ENCODE results near the gene BCR. TPM values are rescaled to one million over a fixed set of nuclear protein-coding genes. Genes with fewer than 3 reads are reported as not detected.

BCR gene
- total RNA-seq, 2 experiments from 2014 or later, result 42.2 to 51.3 TPM

DNA sequence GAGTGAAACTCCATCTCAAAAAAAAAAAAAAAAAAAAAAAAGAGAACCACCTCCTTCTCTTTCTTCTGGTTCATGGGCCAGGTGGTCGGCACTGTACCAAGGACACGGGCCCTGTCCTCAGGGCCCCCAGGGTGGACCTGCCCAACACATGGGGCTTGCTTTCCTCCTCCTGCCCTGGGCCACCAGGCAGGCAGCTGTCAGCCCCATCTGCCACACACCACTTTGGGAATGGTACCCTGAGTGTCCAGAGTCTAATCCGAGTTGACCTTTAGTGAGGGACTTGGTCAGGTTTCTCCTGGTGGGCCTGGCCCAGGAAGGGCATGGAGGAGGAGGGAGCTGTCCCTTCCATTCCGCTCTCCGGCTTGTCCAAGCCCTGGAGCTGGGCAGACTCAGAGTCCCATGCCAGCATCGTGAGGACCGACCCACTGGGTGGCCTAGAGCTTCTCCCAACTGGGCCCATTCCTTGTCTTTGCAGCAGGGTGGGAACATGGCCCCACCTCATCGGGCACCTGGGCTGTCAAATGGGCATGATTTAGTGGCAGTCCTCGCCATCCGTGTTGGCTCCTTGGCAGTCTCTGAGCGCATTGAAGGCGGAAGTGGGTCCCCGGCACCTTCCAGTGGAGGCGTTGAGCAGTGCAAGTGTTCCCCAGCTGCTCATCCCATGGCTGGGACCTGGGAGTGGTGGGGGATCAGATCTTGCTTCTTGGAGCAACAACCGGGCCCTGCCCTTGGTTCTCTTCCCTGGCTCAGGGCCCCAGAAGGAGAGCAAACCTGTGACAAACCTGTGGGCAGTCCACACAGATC lies 94.8 kb downstream of the BCR start:
- Histone ChIP-seq H2AFZ (ENCODE audit: low read length) (no peak overlapping the region), H3K36me3 (ENCODE audit: insufficient read depth, low read length) (peaks cover 35% of the 10 kb centered on the region), H3K27ac (ENCODE audit: low read depth, low read length, poor library complexity, severe bottlenecking) (no peak overlapping the region), H3K79me2 (ENCODE audit: insufficient read depth, low read depth, low read length) (no peaks in the 10 kb centered on the region), H3K4me1 (ENCODE audit: insufficient read depth, low read length, poor library complexity, severe bottlenecking) (peaks cover 24% of the 10 kb centered on the region), H4K20me1 (ENCODE audit: insufficient read depth, low read length) (no peaks in the 10 kb centered on the region), H3K9me2 (ENCODE audit: insufficient read depth, low read length) (no peaks in the 10 kb centered on the region), H3K9me3 (ENCODE audit: low read length) (no peaks in the 10 kb centered on the region), H3K4me3 (ENCODE audit: low read depth, low read length, poor library complexity, severe bottlenecking) (no peak overlapping the region), H3K4me2 (ENCODE audit: low read length) (no peak overlapping the region)
- no peak for DNase-seq (ENCODE audit: low spot score)
- BruUV-seq (replicated peaks), result no TSS peak
- ChIA-PET CTCF (ENCODE audit: unreplicated experiment) (interaction anchor here (0.5 to 0.6 kb wide), 2 partner anchors 10 to 72 kb away, joined by 3 read pairs; no protein-coding TSS in a partner anchor), POLR2A (no interaction called here)
- no peak for TF ChIP-seq EZH2phosphoT487 (IDR thresholded peaks at IDR 0.05; ENCODE audit: borderline replicate concordance, low read depth, low read length)
- TF ChIP-seq, protein P1, sequence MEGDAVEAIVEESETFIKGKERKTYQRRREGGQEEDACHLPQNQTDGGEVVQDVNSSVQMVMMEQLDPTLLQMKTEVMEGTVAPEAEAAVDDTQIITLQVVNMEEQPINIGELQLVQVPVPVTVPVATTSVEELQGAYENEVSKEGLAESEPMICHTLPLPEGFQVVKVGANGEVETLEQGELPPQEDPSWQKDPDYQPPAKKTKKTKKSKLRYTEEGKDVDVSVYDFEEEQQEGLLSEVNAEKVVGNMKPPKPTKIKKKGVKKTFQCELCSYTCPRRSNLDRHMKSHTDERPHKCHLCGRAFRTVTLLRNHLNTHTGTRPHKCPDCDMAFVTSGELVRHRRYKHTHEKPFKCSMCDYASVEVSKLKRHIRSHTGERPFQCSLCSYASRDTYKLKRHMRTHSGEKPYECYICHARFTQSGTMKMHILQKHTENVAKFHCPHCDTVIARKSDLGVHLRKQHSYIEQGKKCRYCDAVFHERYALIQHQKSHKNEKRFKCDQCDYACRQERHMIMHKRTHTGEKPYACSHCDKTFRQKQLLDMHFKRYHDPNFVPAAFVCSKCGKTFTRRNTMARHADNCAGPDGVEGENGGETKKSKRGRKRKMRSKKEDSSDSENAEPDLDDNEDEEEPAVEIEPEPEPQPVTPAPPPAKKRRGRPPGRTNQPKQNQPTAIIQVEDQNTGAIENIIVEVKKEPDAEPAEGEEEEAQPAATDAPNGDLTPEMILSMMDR (conservative IDR thresholded peaks at IDR 0.05; ENCODE audit: low read length), result no peak
- intact Hi-C loops (cut with micrococcal nuclease; ENCODE audit: unreplicated experiment), result loop anchor here (5.0 kb wide), 1 partner anchor 408 kb away; no protein-coding TSS in a partner anchor

DNA sequence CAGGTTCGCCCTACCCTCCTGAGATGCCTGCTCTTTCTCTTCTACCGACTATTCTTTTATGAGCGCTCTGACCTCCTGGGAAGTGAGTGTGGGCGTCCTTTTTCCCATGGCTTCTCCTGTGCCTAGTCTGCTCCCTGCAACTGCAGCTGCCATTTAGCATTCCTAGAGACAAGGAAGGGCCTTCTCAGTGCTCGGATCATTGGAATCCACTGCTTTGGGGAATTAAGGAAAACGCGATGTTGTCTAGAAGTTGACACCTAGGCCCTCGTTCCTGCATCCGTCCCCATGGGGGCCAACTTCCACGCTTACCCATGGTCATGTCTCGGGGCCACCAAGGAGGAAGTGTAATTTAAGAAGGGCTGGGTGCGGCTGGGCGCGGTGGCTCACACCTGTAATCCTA lies 95.4 kb downstream of the BCR start:
- POLR2A ChIA-PET, result no interaction called here
- DNase-seq (ENCODE audit: low spot score), result no peak
- CTCF ChIA-PET (ENCODE audit: unreplicated experiment), result interaction anchor here (0.6 kb wide), 1 partner anchor 10 kb away, joined by 3 read pairs; no protein-coding TSS in a partner anchor
- no peak overlapping the region for H3K27ac ChIP-seq (ENCODE audit: low read depth, low read length, poor library complexity, severe bottlenecking)
- H2AFZ ChIP-seq (ENCODE audit: low read length), result no peak overlapping the region
- H3K36me3 ChIP-seq (ENCODE audit: insufficient read depth, low read length), result peaks cover 35% of the 10 kb centered on the region
- no peaks in the 10 kb centered on the region for H4K20me1 ChIP-seq (ENCODE audit: insufficient read depth, low read length)
- no peak overlapping the region for H3K4me2 ChIP-seq (ENCODE audit: low read length)
- no peaks in the 10 kb centered on the region for H3K9me3 ChIP-seq (ENCODE audit: low read length)
- H3K79me2 ChIP-seq (ENCODE audit: insufficient read depth, low read depth, low read length), result no peaks in the 10 kb centered on the region
- no peak overlapping the region for H3K4me3 ChIP-seq (ENCODE audit: low read depth, low read length, poor library complexity, severe bottlenecking)
- no TSS peak for BruUV-seq (replicated peaks)
- no peak for TF ChIP-seq EZH2phosphoT487 (IDR thresholded peaks at IDR 0.05; ENCODE audit: borderline replicate concordance, low read depth, low read length)
- TF ChIP-seq, protein P1 (conservative IDR thresholded peaks at IDR 0.05; ENCODE audit: low read length), result no peak
- H3K4me1 ChIP-seq (ENCODE audit: insufficient read depth, low read length, poor library complexity, severe bottlenecking), result peaks cover 24% of the 10 kb centered on the region
- intact Hi-C loops (cut with micrococcal nuclease; ENCODE audit: unreplicated experiment), result no loop called here
- H3K9me2 ChIP-seq (ENCODE audit: insufficient read depth, low read length), result no peaks in the 10 kb centered on the region
